Measurements from ENCODE around the gene AGPAT4.

DNA sequence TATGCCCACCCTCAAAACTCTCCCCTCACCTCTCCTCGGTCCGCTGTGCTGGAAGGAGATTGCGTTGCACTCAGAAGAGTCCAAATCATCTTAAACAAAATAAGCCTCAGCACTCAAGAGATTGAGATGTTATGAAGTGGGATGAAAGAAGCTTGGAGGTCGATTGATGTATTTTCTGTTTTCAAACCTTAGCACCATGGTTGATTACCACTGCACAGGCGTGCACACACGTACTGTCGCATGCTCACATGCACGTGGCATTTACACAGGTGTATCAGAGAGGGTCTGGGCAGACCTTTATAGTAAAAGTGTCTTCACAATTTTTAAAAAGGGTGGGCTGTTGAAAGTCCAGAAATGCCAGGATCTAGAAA, 612 bp upstream of the AGPAT4 start:
- TF ChIP-seq POLR2A (IDR thresholded peaks at IDR 0.05; ENCODE audit: extremely low read depth, insufficient read length) = no peak
- TF ChIP-seq, protein P1, sequence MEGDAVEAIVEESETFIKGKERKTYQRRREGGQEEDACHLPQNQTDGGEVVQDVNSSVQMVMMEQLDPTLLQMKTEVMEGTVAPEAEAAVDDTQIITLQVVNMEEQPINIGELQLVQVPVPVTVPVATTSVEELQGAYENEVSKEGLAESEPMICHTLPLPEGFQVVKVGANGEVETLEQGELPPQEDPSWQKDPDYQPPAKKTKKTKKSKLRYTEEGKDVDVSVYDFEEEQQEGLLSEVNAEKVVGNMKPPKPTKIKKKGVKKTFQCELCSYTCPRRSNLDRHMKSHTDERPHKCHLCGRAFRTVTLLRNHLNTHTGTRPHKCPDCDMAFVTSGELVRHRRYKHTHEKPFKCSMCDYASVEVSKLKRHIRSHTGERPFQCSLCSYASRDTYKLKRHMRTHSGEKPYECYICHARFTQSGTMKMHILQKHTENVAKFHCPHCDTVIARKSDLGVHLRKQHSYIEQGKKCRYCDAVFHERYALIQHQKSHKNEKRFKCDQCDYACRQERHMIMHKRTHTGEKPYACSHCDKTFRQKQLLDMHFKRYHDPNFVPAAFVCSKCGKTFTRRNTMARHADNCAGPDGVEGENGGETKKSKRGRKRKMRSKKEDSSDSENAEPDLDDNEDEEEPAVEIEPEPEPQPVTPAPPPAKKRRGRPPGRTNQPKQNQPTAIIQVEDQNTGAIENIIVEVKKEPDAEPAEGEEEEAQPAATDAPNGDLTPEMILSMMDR (IDR thresholded peaks at IDR 0.05; ENCODE audit: low read depth, low read length) = no peak
- TF ChIP-seq, protein P2, sequence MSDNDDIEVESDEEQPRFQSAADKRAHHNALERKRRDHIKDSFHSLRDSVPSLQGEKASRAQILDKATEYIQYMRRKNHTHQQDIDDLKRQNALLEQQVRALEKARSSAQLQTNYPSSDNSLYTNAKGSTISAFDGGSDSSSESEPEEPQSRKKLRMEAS (IDR thresholded peaks at IDR 0.05; ENCODE audit: low read depth, low read length) = no peak

All from NB4 (cell line).